ENCODE measurements around the gene CASK. TPM values are rescaled to one million over a fixed set of nuclear protein-coding genes. Genes with fewer than 3 reads are reported as not detected.

The CASK gene
- total and polyA plus RNA-seq, 2 donors (not counting 1 experiment from before 2014, with no cell fraction given): 27.4 to 78.3 TPM

GRCh38 chrX:41796046-41796445 lies 127.3 kb downstream of the CASK start:
- Histone ChIP-seq H3K4me2 (ENCODE audit: extremely low read depth, insufficient read depth, low read length) (no peak overlapping the region), H3K4me1 (ENCODE audit: control insufficient read depth, extremely low read depth, insufficient read depth, low read length) (no peaks in the 10 kb centered on the region), H2AFZ (ENCODE audit: low read length) (no peak overlapping the region), H3K79me2 (ENCODE audit: control insufficient read depth, insufficient read depth, low read length) (no peaks in the 10 kb centered on the region), H3K27ac (ENCODE audit: insufficient read depth, low read length) (no peak overlapping the region), H3K27me3 (ENCODE audit: control insufficient read depth, insufficient read depth, low read length) (no peaks in the 10 kb centered on the region), H4K20me1 (ENCODE audit: control insufficient read depth, extremely low read depth, insufficient read depth, low read length) (no peaks in the 10 kb centered on the region), H3K4me3 (replicated peaks in 1 of 4; ENCODE audit: control extremely low read depth in 1 of 4, insufficient read depth in 1 of 4, low read depth in 3 of 4, low read length in 4 of 4) (no peak overlapping the region), H3K36me3 (ENCODE audit: control insufficient read depth, insufficient read depth, low read length) (no peaks in the 10 kb centered on the region), H3K9ac (ENCODE audit: insufficient read depth, low read length) (no peak overlapping the region), H3K9me3 (ENCODE audit: control insufficient read depth, insufficient read depth, low read depth, low read length) (no peaks in the 10 kb centered on the region)
- DNase-seq (ENCODE audit: low read depth in 2 of 2): no peak
- TF ChIP-seq, protein P1, sequence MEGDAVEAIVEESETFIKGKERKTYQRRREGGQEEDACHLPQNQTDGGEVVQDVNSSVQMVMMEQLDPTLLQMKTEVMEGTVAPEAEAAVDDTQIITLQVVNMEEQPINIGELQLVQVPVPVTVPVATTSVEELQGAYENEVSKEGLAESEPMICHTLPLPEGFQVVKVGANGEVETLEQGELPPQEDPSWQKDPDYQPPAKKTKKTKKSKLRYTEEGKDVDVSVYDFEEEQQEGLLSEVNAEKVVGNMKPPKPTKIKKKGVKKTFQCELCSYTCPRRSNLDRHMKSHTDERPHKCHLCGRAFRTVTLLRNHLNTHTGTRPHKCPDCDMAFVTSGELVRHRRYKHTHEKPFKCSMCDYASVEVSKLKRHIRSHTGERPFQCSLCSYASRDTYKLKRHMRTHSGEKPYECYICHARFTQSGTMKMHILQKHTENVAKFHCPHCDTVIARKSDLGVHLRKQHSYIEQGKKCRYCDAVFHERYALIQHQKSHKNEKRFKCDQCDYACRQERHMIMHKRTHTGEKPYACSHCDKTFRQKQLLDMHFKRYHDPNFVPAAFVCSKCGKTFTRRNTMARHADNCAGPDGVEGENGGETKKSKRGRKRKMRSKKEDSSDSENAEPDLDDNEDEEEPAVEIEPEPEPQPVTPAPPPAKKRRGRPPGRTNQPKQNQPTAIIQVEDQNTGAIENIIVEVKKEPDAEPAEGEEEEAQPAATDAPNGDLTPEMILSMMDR (conservative IDR thresholded peaks at IDR 0.05 in 1 of 2, IDR thresholded peaks at IDR 0.05 in 1 of 2; ENCODE audit: low read depth in 1 of 2, low read length in 2 of 2): no peak
- no peak for TF ChIP-seq EZH2 (IDR thresholded peaks at IDR 0.05; ENCODE audit: low read length, missing control alignments)

DNA sequence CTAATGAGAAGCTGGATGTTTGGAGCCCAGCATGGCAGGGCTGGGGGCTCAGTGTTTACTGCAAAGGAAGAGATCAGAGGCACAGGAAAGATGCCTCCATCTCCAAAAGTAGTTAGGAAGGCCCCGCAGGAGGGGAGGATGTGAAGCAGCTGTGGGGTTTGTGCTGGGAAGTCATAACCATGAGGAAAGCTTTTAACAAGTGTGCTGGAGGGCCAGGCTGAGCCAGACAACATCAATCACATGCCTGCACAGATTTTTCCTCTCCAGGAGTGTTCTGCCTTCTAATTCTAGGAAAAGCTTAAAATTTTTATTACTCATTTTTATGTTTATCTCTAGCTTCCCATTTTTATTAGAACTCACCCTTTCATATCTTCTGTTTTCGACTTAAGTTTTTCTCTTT lies 134.0 kb downstream of the CASK start:
- Histone ChIP-seq H3K36me3 (ENCODE audit: control insufficient read depth, insufficient read depth, low read length) (no peaks in the 10 kb centered on the region), H3K9me3 (ENCODE audit: control insufficient read depth, insufficient read depth, low read depth, low read length) (no peaks in the 10 kb centered on the region), H4K20me1 (ENCODE audit: control insufficient read depth, extremely low read depth, insufficient read depth, low read length) (no peaks in the 10 kb centered on the region), H3K4me1 (ENCODE audit: control insufficient read depth, extremely low read depth, insufficient read depth, low read length) (peaks cover 2% of the 10 kb centered on the region), H3K27me3 (ENCODE audit: control insufficient read depth, insufficient read depth, low read length) (no peaks in the 10 kb centered on the region), H3K27ac (ENCODE audit: insufficient read depth, low read length) (no peak overlapping the region), H2AFZ (ENCODE audit: low read length) (no peak overlapping the region), H3K4me3 (replicated peaks in 1 of 4; ENCODE audit: control extremely low read depth in 1 of 4, insufficient read depth in 1 of 4, low read depth in 3 of 4, low read length in 4 of 4) (no peak overlapping the region), H3K9ac (ENCODE audit: insufficient read depth, low read length) (no peak overlapping the region), H3K79me2 (ENCODE audit: control insufficient read depth, insufficient read depth, low read length) (no peaks in the 10 kb centered on the region), H3K4me2 (ENCODE audit: extremely low read depth, insufficient read depth, low read length) (no peak overlapping the region)
- no peak for TF ChIP-seq EZH2 (IDR thresholded peaks at IDR 0.05; ENCODE audit: low read length, missing control alignments)
- TF ChIP-seq, protein P1 (conservative IDR thresholded peaks at IDR 0.05 in 1 of 2, IDR thresholded peaks at IDR 0.05 in 1 of 2; ENCODE audit: low read depth in 1 of 2, low read length in 2 of 2): no peak
- DNase-seq (ENCODE audit: low read depth in 2 of 2): peak in 1 of 2 donors; percentile 17

- DNase-seq (ENCODE audit: low read depth in 2 of 2): peak; percentile 14 to 43
These were observed 137.7 kb downstream of the CASK start for GRCh38 chrX:41785685-41786084.

More at GRCh38 chrX:41785685-41786084, 137.7 kb downstream of the CASK start:
- no peak overlapping the region for H3K4me3 ChIP-seq (replicated peaks in 1 of 4; ENCODE audit: control extremely low read depth in 1 of 4, insufficient read depth in 1 of 4, low read depth in 3 of 4, low read length in 4 of 4)
- no peak overlapping the region for H3K9ac ChIP-seq (ENCODE audit: insufficient read depth, low read length)
- H3K27me3 ChIP-seq (ENCODE audit: control insufficient read depth, insufficient read depth, low read length): no peaks in the 10 kb centered on the region
- H3K4me1 ChIP-seq (ENCODE audit: control insufficient read depth, extremely low read depth, insufficient read depth, low read length): peaks cover 2% of the 10 kb centered on the region
- H3K9me3 ChIP-seq (ENCODE audit: control insufficient read depth, insufficient read depth, low read depth, low read length): no peaks in the 10 kb centered on the region
- no peak overlapping the region for H2AFZ ChIP-seq (ENCODE audit: low read length)
- H3K4me2 ChIP-seq (ENCODE audit: extremely low read depth, insufficient read depth, low read length): no peak overlapping the region
- no peaks in the 10 kb centered on the region for H3K79me2 ChIP-seq (ENCODE audit: control insufficient read depth, insufficient read depth, low read length)
- H3K27ac ChIP-seq (ENCODE audit: insufficient read depth, low read length): no peak overlapping the region
- no peaks in the 10 kb centered on the region for H3K36me3 ChIP-seq (ENCODE audit: control insufficient read depth, insufficient read depth, low read length)
- no peaks in the 10 kb centered on the region for H4K20me1 ChIP-seq (ENCODE audit: control insufficient read depth, extremely low read depth, insufficient read depth, low read length)
- TF ChIP-seq, protein P1 (conservative IDR thresholded peaks at IDR 0.05 in 1 of 2, IDR thresholded peaks at IDR 0.05 in 1 of 2; ENCODE audit: low read depth in 1 of 2, low read length in 2 of 2): no peak
- no peak for TF ChIP-seq EZH2 (IDR thresholded peaks at IDR 0.05; ENCODE audit: low read length, missing control alignments)

Data from fibroblast of lung (primary cell).